ENCODE results near the gene AGAP1.

The AGAP1 gene

DNA sequence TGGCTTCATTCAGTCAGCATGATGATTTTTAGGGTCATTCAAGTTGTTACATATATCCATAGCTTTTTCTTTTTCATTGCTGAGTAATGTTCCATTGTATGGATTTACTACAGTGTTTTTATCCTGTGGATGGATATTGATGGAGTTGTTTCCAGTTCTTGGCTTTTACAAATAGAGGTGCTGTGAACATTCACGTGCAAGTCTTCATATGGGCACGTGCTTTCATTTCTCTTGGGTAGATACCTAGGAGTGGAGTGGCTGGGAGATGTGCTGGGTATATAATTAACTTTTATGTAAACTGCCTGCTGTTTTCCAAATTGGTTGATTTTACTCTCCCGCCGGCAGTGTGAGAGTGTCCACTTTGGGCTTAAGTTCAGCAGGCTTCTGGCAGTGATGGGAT lies 16.5 kb downstream of the AGAP1 start:
- H3K27ac ChIP-seq, result no peak overlapping the region
- TF ChIP-seq, protein P1, sequence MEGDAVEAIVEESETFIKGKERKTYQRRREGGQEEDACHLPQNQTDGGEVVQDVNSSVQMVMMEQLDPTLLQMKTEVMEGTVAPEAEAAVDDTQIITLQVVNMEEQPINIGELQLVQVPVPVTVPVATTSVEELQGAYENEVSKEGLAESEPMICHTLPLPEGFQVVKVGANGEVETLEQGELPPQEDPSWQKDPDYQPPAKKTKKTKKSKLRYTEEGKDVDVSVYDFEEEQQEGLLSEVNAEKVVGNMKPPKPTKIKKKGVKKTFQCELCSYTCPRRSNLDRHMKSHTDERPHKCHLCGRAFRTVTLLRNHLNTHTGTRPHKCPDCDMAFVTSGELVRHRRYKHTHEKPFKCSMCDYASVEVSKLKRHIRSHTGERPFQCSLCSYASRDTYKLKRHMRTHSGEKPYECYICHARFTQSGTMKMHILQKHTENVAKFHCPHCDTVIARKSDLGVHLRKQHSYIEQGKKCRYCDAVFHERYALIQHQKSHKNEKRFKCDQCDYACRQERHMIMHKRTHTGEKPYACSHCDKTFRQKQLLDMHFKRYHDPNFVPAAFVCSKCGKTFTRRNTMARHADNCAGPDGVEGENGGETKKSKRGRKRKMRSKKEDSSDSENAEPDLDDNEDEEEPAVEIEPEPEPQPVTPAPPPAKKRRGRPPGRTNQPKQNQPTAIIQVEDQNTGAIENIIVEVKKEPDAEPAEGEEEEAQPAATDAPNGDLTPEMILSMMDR (conservative IDR thresholded peaks at IDR 0.05), result no peak

DNA sequence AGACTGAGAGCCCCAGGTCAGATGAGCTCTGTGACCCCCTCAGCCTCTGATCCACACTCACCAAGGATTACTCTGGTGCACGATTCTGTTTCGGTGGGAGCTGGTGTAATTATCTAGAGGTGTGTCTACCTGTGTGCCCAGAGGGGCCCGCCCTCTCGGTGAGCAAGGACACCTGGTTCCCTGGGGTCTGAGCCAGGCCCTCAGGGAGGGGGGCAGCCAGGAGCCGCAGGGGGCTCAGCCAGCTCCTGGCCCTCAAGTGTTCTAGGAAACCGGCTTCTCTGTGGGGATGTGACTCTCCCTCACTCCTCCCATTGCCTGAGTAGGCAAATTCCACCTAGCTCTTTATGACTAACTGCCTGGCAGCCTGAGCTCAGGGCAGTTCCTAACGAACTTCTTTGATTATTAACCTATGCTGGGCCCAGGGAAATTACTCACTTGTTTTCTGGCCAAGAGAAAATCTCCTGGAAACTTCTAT lies 17.4 kb downstream of the AGAP1 start:
- TF ChIP-seq, protein P1 (conservative IDR thresholded peaks at IDR 0.05), result no peak
- H3K27ac ChIP-seq, result no peak overlapping the region

DNA sequence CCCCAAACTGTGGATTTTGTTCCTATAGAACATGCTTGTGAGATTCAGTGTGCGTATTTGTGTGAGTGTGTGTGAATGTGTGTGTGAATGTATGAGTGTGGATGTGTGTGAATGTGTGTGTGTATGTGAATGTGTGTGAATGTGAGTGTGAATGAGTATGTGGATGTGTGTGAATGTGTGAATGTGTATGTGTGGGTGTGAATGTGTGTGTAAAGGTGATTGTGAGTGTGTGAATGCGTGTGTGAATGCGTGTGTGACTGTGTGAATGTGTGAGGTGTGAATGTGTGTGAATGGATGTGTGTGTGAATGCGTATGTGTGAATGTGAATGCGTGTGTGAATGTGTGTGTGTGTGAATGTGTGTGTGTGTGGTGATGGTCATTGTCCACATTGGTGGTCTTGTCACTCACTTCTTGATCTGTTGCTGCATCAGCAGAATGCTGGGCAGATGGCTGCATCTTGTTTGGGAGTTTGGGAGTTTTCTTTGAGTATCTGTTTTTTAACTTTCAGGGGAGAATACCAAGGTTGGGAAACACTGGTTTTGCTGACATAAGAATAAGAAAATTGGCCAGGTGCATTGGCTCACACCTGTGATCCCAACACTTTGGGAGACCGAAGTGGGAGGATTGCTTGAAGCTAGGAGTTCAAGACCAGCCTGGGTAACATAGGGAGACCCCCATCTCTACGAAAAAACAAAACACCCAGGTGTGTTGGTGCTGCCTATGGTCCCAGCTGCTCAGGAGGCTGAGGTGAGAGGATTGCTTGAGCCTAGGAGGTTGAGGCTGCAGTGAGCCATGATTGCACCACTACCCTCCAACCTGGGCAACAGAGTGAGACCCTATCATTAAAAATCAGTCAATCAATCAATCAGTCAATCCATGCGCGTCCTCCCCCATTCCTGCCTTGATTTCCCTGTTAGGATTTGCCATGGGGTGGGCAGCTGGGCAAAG lies 18.2 kb downstream of the AGAP1 start:
- H3K27ac ChIP-seq, result no peak overlapping the region
- TF ChIP-seq, protein P1 (conservative IDR thresholded peaks at IDR 0.05), result no peak

DNA sequence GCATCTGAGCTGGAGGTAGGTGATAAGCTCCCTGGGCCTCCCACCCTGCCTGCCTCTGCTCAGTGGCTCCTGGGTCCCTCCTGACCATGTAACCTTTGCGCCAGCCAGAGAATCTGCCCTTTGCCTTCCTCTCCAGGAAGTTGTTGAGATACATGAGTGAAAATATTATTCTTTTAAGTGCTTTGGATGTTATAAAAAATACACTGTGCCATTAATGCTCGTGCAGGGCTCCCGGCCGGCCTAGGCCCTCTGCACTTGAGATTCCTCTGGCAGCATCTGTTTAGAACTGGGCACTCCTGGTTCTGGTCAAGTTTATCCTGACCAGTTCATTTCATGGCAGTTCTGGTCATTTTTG lies 18.8 kb downstream of the AGAP1 start:
- TF ChIP-seq, protein P1 (conservative IDR thresholded peaks at IDR 0.05), result no peak
- H3K27ac ChIP-seq, result no peak overlapping the region

DNA sequence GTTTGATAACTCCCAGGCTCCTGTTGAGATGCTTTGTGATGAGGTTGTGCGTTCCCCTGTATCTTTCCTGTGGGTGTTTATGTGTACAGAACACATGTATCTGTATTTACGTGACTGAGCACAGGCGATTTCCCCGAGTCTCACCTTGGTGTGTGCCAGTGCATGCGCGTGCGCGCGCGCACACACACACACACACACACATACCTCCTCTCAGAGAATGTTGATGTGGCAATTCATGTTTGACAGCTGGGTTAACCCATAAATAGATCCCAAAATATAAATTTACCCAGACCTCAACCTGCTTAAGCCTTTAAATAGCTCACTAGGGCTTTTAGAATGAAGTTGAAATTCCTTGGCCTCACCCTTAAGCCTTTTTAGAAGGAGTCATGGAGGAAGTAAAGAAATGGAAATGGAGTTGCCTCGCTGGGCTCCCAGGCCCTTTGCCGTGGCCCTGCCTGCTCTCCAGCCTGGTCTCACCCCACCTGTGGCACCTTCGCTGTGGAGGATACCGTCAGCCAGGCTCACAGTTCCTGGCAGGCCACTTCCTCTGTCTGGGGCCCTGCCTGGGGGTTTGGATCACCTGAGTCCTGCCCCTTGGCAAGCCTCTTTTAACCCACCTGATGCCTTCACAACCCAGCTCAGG lies 20.3 kb downstream of the AGAP1 start:
- TF ChIP-seq, protein P1 (conservative IDR thresholded peaks at IDR 0.05), result no peak
- no peak overlapping the region for H3K27ac ChIP-seq

DNA sequence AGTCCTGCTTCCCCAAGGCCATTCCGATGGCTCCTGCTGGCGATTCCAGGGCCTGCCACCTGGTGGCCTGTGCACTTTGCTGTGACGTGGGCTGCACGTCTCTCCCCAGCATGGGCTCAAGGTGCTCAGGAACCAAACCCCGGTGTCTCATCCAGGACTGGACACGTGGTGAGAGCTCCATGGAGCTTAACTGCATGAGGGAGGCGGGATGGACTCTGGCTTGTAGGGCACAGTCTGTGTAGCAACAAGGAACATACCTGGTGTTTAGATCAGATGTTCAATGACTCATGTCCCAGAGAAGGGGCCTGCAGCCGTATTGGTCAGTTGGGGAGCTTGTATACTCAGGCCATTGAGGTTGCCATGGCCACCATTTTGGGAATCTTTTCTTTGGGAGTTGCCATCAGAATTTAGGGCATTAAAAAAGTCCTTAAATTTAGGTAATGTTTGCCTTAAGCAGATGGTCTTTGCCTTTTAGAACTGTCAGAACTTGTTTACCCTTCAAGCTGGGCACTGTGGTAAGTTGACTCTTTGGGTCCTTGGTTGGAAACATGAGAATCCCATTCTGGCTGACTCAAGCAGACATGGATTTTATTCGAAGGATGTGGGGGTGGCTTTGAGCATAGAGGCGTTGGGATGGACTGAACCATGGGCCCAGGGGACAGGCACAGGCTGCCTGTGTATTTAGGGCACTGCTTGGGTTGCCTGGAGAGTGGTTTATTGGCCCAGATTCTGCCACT lies 21.0 kb downstream of the AGAP1 start:
- TF ChIP-seq, protein P1 (conservative IDR thresholded peaks at IDR 0.05), result no peak
- no peak overlapping the region for H3K27ac ChIP-seq

DNA sequence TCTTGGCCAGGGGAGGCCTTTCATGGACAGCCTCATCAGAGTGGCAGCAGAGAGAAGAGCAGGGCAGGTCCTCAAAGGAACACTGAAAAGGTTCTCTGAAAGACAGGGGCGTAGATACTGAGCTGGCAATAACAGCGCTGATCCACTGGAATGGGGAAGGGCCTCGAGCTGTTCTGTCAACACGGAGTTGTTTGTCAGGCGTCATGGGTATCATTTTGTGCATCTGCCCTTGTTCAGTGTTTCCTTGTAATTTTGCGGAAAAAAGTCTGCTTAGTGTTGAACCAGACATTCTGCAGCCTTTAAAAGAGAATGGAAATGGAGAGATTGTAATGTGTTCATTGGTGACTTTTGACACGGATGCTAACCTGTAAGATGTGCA lies 21.5 kb downstream of the AGAP1 start:
- H3K27ac ChIP-seq, result no peak overlapping the region
- TF ChIP-seq, protein P1 (conservative IDR thresholded peaks at IDR 0.05), result no peak

Data from VCaP (cell line).